Mucosa of descending colon (tissue), 3 donors: ENCODE data around the gene MAD2L2. TPM values are rescaled to one million over a fixed set of nuclear protein-coding genes. Genes with fewer than 3 reads are reported as not detected.
A peak's percentile ranks its signal among the peaks of the same experiment; 100 is the strongest.

Source experiments
- ATAC-seq: fragments of 200-7000 bp; cut with Tn5 transposase; one replicate; pipeline ENCODE4 v1.9.1; 2020; ENCODE audit warnings: mild to moderate bottlenecking, moderate library complexity
- DNase-seq, 3 donors: peaks; one replicate each; pipeline ENCODE4 v3.0.0-alpha.2; 2020
- H3K36me3 ChIP-seq: fragments of 200-600 bp; one replicate; pipeline ENCODE4 v1.8.0; 2021; ENCODE audit warnings: low read depth, mild to moderate bottlenecking
- H3K4me1 ChIP-seq: fragments of 200-600 bp; one replicate; pipeline ENCODE4 v1.8.0; 2021; ENCODE audit warnings: low read depth, mild to moderate bottlenecking
- H3K4me3 ChIP-seq: fragments of 200-600 bp; one replicate; pipeline ENCODE4 v1.8.0; 2021; ENCODE audit warnings: mild to moderate bottlenecking
- H3K9me3 ChIP-seq: fragments of 200-600 bp; one replicate; pipeline ENCODE4 v1.8.0; 2021; ENCODE audit warnings: mild to moderate bottlenecking
- CTCF ChIP-seq: fragments of 200-600 bp; IDR thresholded peaks from one replicate; pipeline ENCODE4 v1.8.0; 2022; ENCODE audit warnings: antibody characterized with exemption, mild to moderate bottlenecking
- intact Hi-C, 2 donors: fragments of 100-400 bp; cut with DNase I in 1 of 2; cut with micrococcal nuclease in 1 of 2; formaldehyde crosslinking; loops; one replicate each; pipeline versions ENCODE4 v1.11.0 to v1.11.1; 2022; cut with DNase I, micrococcal nuclease
- total RNA-seq, 3 donors: library from RNA; stranded (reverse); fragmentation: NEBNext Ultra II Directional in 2 of 3; extraction: Animal tissue kit (Norgen Biotek cat#: 25700) in 2 of 3; gene quantifications; one replicate each; pipeline versions ENCODE4 v1.2.1 to v1.2.4, GENCODE V29; 2021 to 2023
- donor health status: DM: no; HTN: no; CAD: no; lungs with moderate emphysema.
- donor health status: DM: no; HTN: no; CAD: no.
- donor health status: DM: no; HTN: yes; CAD: no.

The MAD2L2 gene
- total RNA-seq, 3 donors from 2014 or later, result 5.1 to 21.2 (median 16.3) TPM

GRCh38 chr1:11650331-11650991 lies 30.5 kb downstream of the MAD2L2 start:
- no peaks in the 10 kb centered on the region for H3K9me3 ChIP-seq
- peak; percentile 34 for TF ChIP-seq CTCF
- ATAC-seq (peak; percentile 77), DNase-seq (peak; percentile 76 to 89 (median 85))
- no peaks in the 10 kb centered on the region for H3K36me3 ChIP-seq
- no peak overlapping the region for H3K4me3 ChIP-seq
- peaks cover 20% of the 10 kb centered on the region for H3K4me1 ChIP-seq
- intact Hi-C loops, result loop anchor here in 1 of 2 donors (10.0 kb wide), 1 partner anchor 74 kb away; no protein-coding TSS in a partner anchor

GRCh38 chr1:11649624-11650330 lies 31.2 kb downstream of the MAD2L2 start:
- Histone ChIP-seq H3K4me3 (no peak overlapping the region), H3K36me3 (no peaks in the 10 kb centered on the region), H3K4me1 (peaks cover 14% of the 10 kb centered on the region), H3K9me3 (no peaks in the 10 kb centered on the region)
- no peak for ATAC-seq
- intact Hi-C loops, result loop anchor here (5.0 to 10.0 kb wide), 5 partner anchors 65 to 615 kb away; no protein-coding TSS in a partner anchor
- DNase-seq, result no peak
- no peak for TF ChIP-seq CTCF

- Histone ChIP-seq H3K36me3 (no peaks in the 10 kb centered on the region), H3K4me3 (no peak overlapping the region), H3K4me1 (peaks cover 14% of the 10 kb centered on the region), H3K9me3 (no peaks in the 10 kb centered on the region)
- no peak for TF ChIP-seq CTCF
- no peak for ATAC-seq
- no peak for DNase-seq
- intact Hi-C loops, result loop anchor here (5.0 to 10.0 kb wide), 4 partner anchors 66 to 614 kb away; no protein-coding TSS in a partner anchor
Measured at GRCh38 chr1:11649237-11649623, 31.7 kb downstream of the MAD2L2 start.

GRCh38 chr1:11648732-11649158 lies 32.2 kb downstream of the MAD2L2 start:
- DNase-seq (peak in 2 of 3 donors; percentile 55 to 62), ATAC-seq (peak; percentile 71)
- no peaks in the 10 kb centered on the region for H3K9me3 ChIP-seq
- intact Hi-C loops, result loop anchor here (5.0 to 10.0 kb wide), 4 partner anchors 66 to 614 kb away; no protein-coding TSS in a partner anchor
- peaks cover 14% of the 10 kb centered on the region for H3K4me1 ChIP-seq
- no peaks in the 10 kb centered on the region for H3K36me3 ChIP-seq
- no peak for TF ChIP-seq CTCF
- H3K4me3 ChIP-seq, result no peak overlapping the region

- intact Hi-C loops, result loop anchor here (5.0 to 10.0 kb wide), 4 partner anchors 67 to 613 kb away; no protein-coding TSS in a partner anchor
- DNase-seq, result no peak
Measured at GRCh38 chr1:11648039-11648438, 32.9 kb downstream of the MAD2L2 start.

More at GRCh38 chr1:11648039-11648438, 32.9 kb downstream of the MAD2L2 start:
- Histone ChIP-seq H3K4me3 (no peak overlapping the region), H3K9me3 (no peaks in the 10 kb centered on the region), H3K36me3 (no peaks in the 10 kb centered on the region), H3K4me1 (peaks cover 14% of the 10 kb centered on the region)
- no peak for TF ChIP-seq CTCF
- no peak for ATAC-seq
